OCI-LY1 (cell line): ENCODE measurements around the gene PCNT.

Experiments used
- H2AFZ ChIP-seq: fragments of 200-600 bp; sonication (generic), shearing (Covaris generic); 2 replicates; pipeline ENCODE4 v1.6.0; 2014; ENCODE audit warnings: antibody characterized with exemption, mild to moderate bottlenecking, low read length
- H3F3A ChIP-seq: fragments of 200-600 bp; sonication (generic), shearing (Covaris generic); 2 replicates; pipeline ENCODE4 v1.6.0; 2014; ENCODE audit warnings: mild to moderate bottlenecking, antibody characterized with exemption, low read length, moderate library complexity; ENCODE audit not compliant: insufficient read depth
- H3K27ac ChIP-seq: fragments of 200-600 bp; sonication (generic); 2 replicates; pipeline ENCODE4 v1.5.1; 2014; ENCODE audit warnings: low read length, mixed run types, mild to moderate bottlenecking, low read depth; ENCODE audit not compliant: poor library complexity, severe bottlenecking
- H3K27me3 ChIP-seq: fragments of 200-600 bp; sonication (generic); 2 replicates; pipeline ENCODE4 v1.6.0; 2014; ENCODE audit warnings: antibody characterized with exemption, mild to moderate bottlenecking, low read length, moderate library complexity; ENCODE audit not compliant: insufficient read depth
- H3K36me3 ChIP-seq: fragments of 200-600 bp; sonication (generic); 2 replicates; pipeline ENCODE4 v1.6.1; 2014; ENCODE audit warnings: mild to moderate bottlenecking, antibody characterized with exemption, low read length, moderate library complexity, mixed read lengths; ENCODE audit not compliant: insufficient read depth
- H3K4me1 ChIP-seq: fragments of 200-600 bp; sonication (generic); 2 replicates; pipeline ENCODE4 v1.5.1; 2014; ENCODE audit warnings: mild to moderate bottlenecking, low read length, moderate library complexity; ENCODE audit not compliant: insufficient read depth, severe bottlenecking
- H3K4me2 ChIP-seq: fragments of 200-600 bp; sonication (generic), shearing (Covaris generic); 2 replicates; pipeline ENCODE4 v1.6.1; 2014; ENCODE audit warnings: low read length
- H3K4me3 ChIP-seq: fragments of 200-600 bp; sonication (generic); 2 replicates; pipeline ENCODE4 v1.5.1; 2014; ENCODE audit warnings: low read length, low read depth, mild to moderate bottlenecking, mixed read lengths; ENCODE audit not compliant: poor library complexity, severe bottlenecking
- H3K79me2 ChIP-seq: fragments of 200-600 bp; shearing (Covaris generic); 2 replicates; pipeline ENCODE4 v1.6.1; 2016; ENCODE audit warnings: mixed run types, low read length, mixed read lengths; ENCODE audit not compliant: insufficient read depth
- H3K9ac ChIP-seq: fragments of 200-600 bp; sonication (generic), shearing (Covaris generic); 2 replicates; pipeline ENCODE4 v1.6.1; 2014; ENCODE audit warnings: mild to moderate bottlenecking, low read length, mixed read lengths
- H3K9me2 ChIP-seq: fragments of 200-600 bp; sonication (generic), shearing (Covaris generic); 2 replicates; pipeline ENCODE4 v1.6.1; 2014; ENCODE audit warnings: low read depth, mild to moderate bottlenecking, low read length, mixed read lengths
- H3K9me3 ChIP-seq: fragments of 200-600 bp; shearing (Covaris generic); 2 replicates; pipeline ENCODE4 v1.6.1; 2014; ENCODE audit warnings: low read length, mixed read lengths
- H4K20me1 ChIP-seq: fragments of 200-600 bp; sonication (generic), shearing (Covaris generic); 2 replicates; pipeline ENCODE4 v1.6.0; 2016; ENCODE audit warnings: mild to moderate bottlenecking, low read length; ENCODE audit not compliant: insufficient read depth
- EZH2 ChIP-seq: fragments of 200-600 bp; sonication (generic), shearing (Covaris generic); IDR thresholded peaks from 2 replicates; pipeline ENCODE4 v1.8.0; 2017; ENCODE audit warnings: borderline replicate concordance, mixed run types, mild to moderate bottlenecking, antibody characterized with exemption, low read length, moderate library complexity, mixed read lengths
- TF ChIP-seq, protein P1 (sequence below): fragments of 200-600 bp; sonication (generic), shearing (Covaris generic); IDR thresholded peaks from 2 replicates; pipeline ENCODE4 v1.5.1; 2017; ENCODE audit warnings: mild to moderate bottlenecking, antibody characterized with exemption, low read length, moderate library complexity, mixed read lengths

The PCNT gene

DNA sequence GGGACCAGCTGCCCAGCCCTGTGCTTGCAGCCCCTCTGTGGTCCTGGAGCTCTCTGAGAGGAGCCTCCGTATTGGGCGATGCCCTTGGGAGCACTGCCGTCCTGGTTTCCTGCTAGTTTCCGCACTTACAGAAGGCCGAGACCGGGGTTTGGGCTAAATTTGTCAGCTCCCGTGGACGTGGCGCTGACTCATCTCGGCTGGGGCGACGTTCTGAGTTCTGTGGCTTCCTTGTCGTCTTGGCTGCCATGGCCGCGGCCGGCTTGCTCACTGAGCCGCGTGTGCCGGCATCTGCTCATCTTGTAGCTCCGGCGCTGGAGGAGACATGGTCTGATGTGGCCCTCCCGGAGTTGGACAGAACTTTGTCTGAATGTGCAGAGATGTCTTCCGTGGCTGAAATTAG lies 64.9 kb downstream of the PCNT start:
- H3K36me3 ChIP-seq = peaks cover 56% of the 10 kb centered on the region
- H3F3A ChIP-seq = no peaks in the 10 kb centered on the region

DNA sequence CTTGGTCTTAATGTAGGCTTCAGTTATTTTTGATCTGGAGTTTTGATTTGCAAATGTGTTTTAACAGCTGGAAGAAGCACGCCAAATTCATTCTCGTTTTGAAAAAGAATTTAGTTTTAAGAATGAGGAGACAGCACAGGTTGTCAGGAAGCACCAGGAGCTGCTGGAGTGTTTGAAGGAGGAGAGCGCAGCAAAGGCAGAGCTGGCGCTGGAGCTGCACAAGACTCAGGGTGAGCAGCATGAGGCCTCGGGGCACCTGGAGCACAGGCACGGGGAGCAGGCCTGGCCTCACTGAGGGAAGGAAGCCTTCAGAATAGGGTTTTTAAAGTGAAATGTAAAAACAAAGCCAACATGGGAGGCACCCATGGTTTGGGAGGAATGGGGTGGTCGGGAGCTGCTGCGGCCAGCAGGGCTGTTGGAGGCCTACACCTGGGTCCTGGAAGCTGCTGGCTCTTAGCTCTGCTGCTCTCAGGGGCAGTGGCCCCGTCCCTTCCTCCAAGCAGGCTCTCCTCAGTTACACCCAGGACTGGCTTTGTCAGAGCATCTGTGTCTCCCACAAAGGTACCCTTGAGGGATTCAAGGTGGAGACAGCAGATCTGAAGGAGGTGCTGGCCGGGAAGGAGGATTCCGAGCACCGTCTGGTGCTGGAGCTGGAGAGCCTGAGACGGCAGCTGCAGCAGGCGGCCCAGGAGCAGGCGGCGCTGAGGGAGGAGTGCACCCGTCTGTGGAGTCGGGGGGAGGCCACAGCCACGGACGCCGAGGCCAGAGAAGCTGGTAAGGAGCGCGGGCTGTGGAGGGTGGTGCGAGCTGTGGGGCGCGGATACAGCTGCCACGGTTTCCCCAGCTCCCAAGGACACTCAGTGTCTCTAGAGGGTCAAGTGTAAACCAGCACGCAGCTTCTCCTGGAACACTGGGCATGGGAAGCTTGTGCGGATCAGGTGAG lies 66.9 kb downstream of the PCNT start:
- no peaks in the 10 kb centered on the region for H4K20me1 ChIP-seq
- no peak for TF ChIP-seq EZH2
- TF ChIP-seq, protein P1, sequence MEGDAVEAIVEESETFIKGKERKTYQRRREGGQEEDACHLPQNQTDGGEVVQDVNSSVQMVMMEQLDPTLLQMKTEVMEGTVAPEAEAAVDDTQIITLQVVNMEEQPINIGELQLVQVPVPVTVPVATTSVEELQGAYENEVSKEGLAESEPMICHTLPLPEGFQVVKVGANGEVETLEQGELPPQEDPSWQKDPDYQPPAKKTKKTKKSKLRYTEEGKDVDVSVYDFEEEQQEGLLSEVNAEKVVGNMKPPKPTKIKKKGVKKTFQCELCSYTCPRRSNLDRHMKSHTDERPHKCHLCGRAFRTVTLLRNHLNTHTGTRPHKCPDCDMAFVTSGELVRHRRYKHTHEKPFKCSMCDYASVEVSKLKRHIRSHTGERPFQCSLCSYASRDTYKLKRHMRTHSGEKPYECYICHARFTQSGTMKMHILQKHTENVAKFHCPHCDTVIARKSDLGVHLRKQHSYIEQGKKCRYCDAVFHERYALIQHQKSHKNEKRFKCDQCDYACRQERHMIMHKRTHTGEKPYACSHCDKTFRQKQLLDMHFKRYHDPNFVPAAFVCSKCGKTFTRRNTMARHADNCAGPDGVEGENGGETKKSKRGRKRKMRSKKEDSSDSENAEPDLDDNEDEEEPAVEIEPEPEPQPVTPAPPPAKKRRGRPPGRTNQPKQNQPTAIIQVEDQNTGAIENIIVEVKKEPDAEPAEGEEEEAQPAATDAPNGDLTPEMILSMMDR = no peak

More for the DNA sequence above, 64.9 kb downstream of the PCNT start:
- Histone ChIP-seq H3K27ac (no peak overlapping the region), H3K9me2 (no peaks in the 10 kb centered on the region), H3K79me2 (no peaks in the 10 kb centered on the region), H3K27me3 (no peaks in the 10 kb centered on the region), H3K4me2 (no peak overlapping the region), H3K9me3 (no peaks in the 10 kb centered on the region), H2AFZ (no peak overlapping the region), H3K4me3 (no peak overlapping the region), H4K20me1 (no peaks in the 10 kb centered on the region), H3K9ac (no peak overlapping the region), H3K4me1 (peaks cover under 1% of the 10 kb centered on the region)
- no peak for TF ChIP-seq EZH2
- TF ChIP-seq, protein P1 = no peak

DNA sequence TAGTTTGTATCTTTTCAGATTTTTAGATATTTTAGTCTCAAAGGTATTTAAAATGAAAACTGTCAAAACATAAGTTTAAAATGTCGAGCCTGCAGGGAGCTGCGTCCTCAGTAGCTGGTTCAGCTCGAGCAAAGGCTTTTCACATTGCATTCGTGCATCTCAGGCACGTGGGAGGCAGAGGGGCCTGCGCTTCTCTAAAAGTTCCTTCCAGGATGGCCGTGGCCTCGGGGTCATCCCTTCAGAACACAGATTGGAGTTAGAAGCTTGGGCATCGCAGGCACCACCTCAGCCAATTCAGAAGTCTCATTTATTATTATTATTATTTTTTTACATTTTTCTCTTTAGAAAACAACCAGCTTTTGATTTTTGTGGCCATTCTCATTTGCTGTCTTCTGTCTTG lies 67.8 kb downstream of the PCNT start:
- Histone ChIP-seq H3K9me2 (no peaks in the 10 kb centered on the region), H3K79me2 (no peaks in the 10 kb centered on the region), H3K9ac (no peak overlapping the region), H4K20me1 (no peaks in the 10 kb centered on the region), H3K36me3 (peaks cover 39% of the 10 kb centered on the region), H3K4me3 (no peak overlapping the region), H3K4me1 (peaks cover 5% of the 10 kb centered on the region), H3F3A (no peaks in the 10 kb centered on the region), H2AFZ (no peak overlapping the region), H3K4me2 (no peak overlapping the region), H3K27ac (no peak overlapping the region), H3K9me3 (no peaks in the 10 kb centered on the region), H3K27me3 (no peaks in the 10 kb centered on the region)
- TF ChIP-seq, protein P1 = no peak
- TF ChIP-seq EZH2 = no peak

More for the DNA sequence above, 66.9 kb downstream of the PCNT start:
- Histone ChIP-seq H3K27me3 (no peaks in the 10 kb centered on the region), H3K27ac (no peak overlapping the region), H3K4me2 (no peak overlapping the region), H3K4me3 (no peak overlapping the region), H3F3A (no peaks in the 10 kb centered on the region), H3K9ac (no peak overlapping the region), H3K9me2 (no peaks in the 10 kb centered on the region), H2AFZ (no peak overlapping the region), H3K79me2 (no peaks in the 10 kb centered on the region), H3K36me3 (peaks cover 42% of the 10 kb centered on the region), H3K4me1 (peaks cover 5% of the 10 kb centered on the region), H3K9me3 (no peaks in the 10 kb centered on the region)
